ENCODE results near the gene CSTF1.

CSTF1 gene

DNA sequence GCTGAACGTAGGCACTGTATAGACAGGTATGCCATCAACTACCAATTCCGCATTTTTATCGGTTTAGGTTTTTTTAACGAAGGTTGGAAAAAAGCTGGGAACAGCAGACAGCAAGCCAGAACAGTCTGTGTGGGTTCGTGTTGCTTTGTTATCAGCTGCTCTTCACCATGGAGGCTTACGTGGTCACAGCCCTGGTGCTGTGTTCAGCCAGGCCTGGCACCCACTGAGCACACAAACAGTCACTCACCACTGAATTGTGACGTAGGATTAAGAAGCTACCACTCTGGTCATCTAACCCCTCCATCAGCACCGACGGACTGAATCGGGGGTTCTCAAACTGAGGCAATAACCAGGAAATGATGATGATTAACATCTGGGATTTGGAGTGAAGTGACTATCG lies 20.5 kb upstream of the CSTF1 start:
- WGBS, result 97% methylated on average over 11 of the region's 11 CpGs
- no peak overlapping the region for H3K9ac ChIP-seq (ENCODE audit: low read depth, low read length)
- no peaks in the 10 kb centered on the region for H3K9me3 ChIP-seq (ENCODE audit: insufficient read depth, low read depth, low read length)
- H3K27ac ChIP-seq (ENCODE audit: low read depth, low read length), result no peak overlapping the region
- H3K4me3 ChIP-seq (ENCODE audit: low read length), result no peak overlapping the region
- peaks cover 85% of the 10 kb centered on the region for H3K36me3 ChIP-seq (ENCODE audit: insufficient read depth, low read length)
- no peaks in the 10 kb centered on the region for H3K27me3 ChIP-seq (ENCODE audit: insufficient read depth, low read length)
- H3K4me1 ChIP-seq (ENCODE audit: insufficient read depth, low read length), result no peaks in the 10 kb centered on the region

DNA sequence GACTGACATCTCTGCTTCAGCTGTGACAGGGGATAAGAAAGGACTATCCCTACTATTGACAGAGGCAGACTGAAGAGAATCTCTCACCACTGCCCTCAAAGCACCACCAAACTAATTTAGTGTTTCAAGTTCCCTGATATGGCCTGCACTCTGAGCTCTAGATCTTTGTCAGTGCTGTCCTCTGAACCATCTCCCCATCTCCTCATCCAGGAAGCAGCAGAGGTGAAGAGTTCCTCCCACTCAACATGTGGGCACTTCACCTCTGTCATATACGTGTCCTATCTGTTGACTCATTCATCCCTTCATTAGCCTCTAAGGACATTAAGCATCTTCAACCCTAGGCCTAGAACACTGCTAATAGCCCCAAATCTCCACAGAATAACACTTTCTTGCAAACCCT lies 19.6 kb upstream of the CSTF1 start:
- 86% methylated on average over 1 of the region's 1 CpG for WGBS
- no peak overlapping the region for H3K9ac ChIP-seq (ENCODE audit: low read depth, low read length)

DNA sequence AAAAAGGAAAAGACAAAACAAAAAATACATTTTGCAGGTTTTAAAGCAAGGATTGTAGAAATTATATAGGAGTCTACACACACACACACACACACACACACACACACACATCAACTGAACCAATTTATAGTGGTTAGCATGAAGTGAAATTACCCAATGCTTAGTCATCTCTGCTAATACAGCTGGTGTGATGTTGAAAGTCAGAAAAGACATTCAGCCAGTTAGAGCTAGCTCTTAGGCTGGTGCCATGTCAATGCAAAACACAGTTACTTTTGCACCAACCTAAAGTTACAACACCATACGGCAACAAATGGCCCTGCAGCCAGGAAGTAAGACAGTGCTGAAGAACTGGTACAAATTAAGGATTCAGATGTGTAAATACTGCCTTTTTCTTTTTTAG lies 18.5 kb upstream of the CSTF1 start:
- no peak overlapping the region for H3K9ac ChIP-seq (ENCODE audit: low read depth, low read length)
- 100% methylated on average over 1 of the region's 1 CpG for WGBS

More for the DNA sequence above, 19.6 kb upstream of the CSTF1 start:
- H3K27me3 ChIP-seq (ENCODE audit: insufficient read depth, low read length), result no peaks in the 10 kb centered on the region
- H3K27ac ChIP-seq (ENCODE audit: low read depth, low read length), result no peak overlapping the region
- no peaks in the 10 kb centered on the region for H3K9me3 ChIP-seq (ENCODE audit: insufficient read depth, low read depth, low read length)
- no peak overlapping the region for H3K4me3 ChIP-seq (ENCODE audit: low read length)
- H3K36me3 ChIP-seq (ENCODE audit: insufficient read depth, low read length), result peaks cover 90% of the 10 kb centered on the region
- H3K4me1 ChIP-seq (ENCODE audit: insufficient read depth, low read length), result no peaks in the 10 kb centered on the region

DNA sequence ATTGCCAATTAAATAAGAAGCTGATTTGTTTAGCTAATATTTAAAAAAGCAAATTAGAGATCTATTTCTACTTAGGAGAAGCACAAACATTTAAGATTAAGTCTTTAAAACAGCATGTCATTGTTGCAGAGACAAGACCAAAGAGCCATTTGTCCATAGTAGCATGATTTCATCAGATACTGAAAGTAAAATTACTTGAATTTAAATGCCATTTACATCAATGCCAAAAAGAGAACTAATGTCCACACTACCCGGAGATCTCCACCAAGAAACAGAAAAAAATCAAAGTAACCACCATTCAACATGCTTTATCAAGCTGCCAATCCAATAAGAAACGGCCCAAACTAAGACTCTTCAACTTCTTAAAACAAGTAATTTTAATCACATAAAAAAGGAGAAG lies 16.1 kb upstream of the CSTF1 start:
- Histone ChIP-seq H3K4me3 (ENCODE audit: low read length) (no peak overlapping the region), H3K27me3 (ENCODE audit: insufficient read depth, low read length) (no peaks in the 10 kb centered on the region), H3K4me1 (ENCODE audit: insufficient read depth, low read length) (no peaks in the 10 kb centered on the region), H3K36me3 (ENCODE audit: insufficient read depth, low read length) (peaks cover 96% of the 10 kb centered on the region), H3K9ac (ENCODE audit: low read depth, low read length) (no peak overlapping the region), H3K27ac (ENCODE audit: low read depth, low read length) (no peak overlapping the region), H3K9me3 (ENCODE audit: insufficient read depth, low read depth, low read length) (no peaks in the 10 kb centered on the region)
- WGBS, result 97% methylated on average over 2 of the region's 2 CpGs

More for the DNA sequence above, 18.5 kb upstream of the CSTF1 start:
- no peaks in the 10 kb centered on the region for H3K9me3 ChIP-seq (ENCODE audit: insufficient read depth, low read depth, low read length)
- H3K4me1 ChIP-seq (ENCODE audit: insufficient read depth, low read length), result no peaks in the 10 kb centered on the region
- no peak overlapping the region for H3K27ac ChIP-seq (ENCODE audit: low read depth, low read length)
- H3K27me3 ChIP-seq (ENCODE audit: insufficient read depth, low read length), result no peaks in the 10 kb centered on the region
- no peak overlapping the region for H3K4me3 ChIP-seq (ENCODE audit: low read length)
- peaks cover 96% of the 10 kb centered on the region for H3K36me3 ChIP-seq (ENCODE audit: insufficient read depth, low read length)

DNA sequence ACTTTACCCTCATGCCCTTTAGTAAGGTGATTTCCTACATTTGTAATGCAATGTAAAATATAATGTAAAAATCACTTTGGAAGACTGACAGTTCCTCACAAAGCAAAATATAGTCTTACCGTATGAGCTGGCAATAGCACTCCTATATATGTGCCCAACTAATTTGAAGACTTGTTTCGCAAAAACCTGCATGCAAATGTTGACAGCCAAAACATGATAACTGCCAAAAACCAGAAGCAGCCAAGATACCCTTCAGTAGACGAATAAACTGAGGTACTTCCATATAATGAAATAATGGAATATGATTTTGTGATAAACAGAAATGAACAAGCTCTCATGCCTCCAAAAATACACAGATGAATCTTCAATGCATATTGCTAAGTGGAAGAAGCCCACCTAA lies 14.1 kb upstream of the CSTF1 start:
- H3K9ac ChIP-seq (ENCODE audit: low read depth, low read length), result no peak overlapping the region
- 97% methylated on average over 2 of the region's 3 CpGs for WGBS
- H3K36me3 ChIP-seq (ENCODE audit: insufficient read depth, low read length), result peaks cover 96% of the 10 kb centered on the region
- H3K9me3 ChIP-seq (ENCODE audit: insufficient read depth, low read depth, low read length), result no peaks in the 10 kb centered on the region
- H3K27ac ChIP-seq (ENCODE audit: low read depth, low read length), result no peak overlapping the region
- no peaks in the 10 kb centered on the region for H3K4me1 ChIP-seq (ENCODE audit: insufficient read depth, low read length)
- no peaks in the 10 kb centered on the region for H3K27me3 ChIP-seq (ENCODE audit: insufficient read depth, low read length)
- H3K4me3 ChIP-seq (ENCODE audit: low read length), result no peak overlapping the region

DNA sequence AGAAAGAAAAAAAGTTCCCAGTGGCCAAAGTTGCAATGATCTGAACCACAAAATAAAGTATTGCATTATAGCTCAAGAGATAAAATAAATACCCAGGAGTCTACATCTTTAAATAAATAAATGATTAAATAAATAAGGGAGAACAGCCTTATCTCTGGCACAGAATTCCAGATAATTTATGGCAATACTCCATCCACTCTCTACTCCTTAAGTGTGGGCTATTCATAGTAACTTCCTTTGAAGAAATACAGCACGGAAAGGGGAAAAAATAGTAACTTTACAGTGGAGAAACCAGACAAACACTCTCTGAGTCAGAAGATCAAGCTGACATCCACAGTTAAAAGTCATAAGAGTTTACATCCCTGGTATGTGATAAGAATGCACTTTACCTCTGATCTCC lies 12.1 kb upstream of the CSTF1 start:
- Histone ChIP-seq H3K36me3 (ENCODE audit: insufficient read depth, low read length) (peaks cover 98% of the 10 kb centered on the region), H3K9me3 (ENCODE audit: insufficient read depth, low read depth, low read length) (no peaks in the 10 kb centered on the region), H3K4me1 (ENCODE audit: insufficient read depth, low read length) (no peaks in the 10 kb centered on the region), H3K4me3 (ENCODE audit: low read length) (no peak overlapping the region), H3K27ac (ENCODE audit: low read depth, low read length) (no peak overlapping the region), H3K9ac (ENCODE audit: low read depth, low read length) (no peak overlapping the region), H3K27me3 (ENCODE audit: insufficient read depth, low read length) (no peaks in the 10 kb centered on the region)
- WGBS, result 67% methylated on average over 1 of the region's 1 CpG

DNA sequence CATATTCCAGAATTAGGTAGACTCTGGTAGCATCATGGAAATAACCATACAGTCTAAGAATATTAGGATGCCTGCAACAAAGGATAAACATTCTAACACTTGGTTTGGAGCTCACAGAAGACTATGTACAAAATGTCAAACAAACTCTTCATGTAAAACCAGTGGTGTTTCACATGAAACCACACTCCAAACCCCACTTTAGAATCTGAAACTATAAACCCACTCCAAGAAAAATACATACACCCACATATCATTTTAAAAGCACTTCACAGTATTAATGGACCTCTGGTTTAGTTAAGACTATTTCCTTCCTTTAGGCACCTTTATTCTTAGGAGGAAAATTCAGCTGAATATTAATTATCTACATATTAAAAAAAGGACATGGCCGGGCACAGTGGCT lies 10.9 kb upstream of the CSTF1 start:
- 91% methylated on average over 1 of the region's 1 CpG for WGBS
- no peak overlapping the region for H3K4me3 ChIP-seq (ENCODE audit: low read length)
- H3K4me1 ChIP-seq (ENCODE audit: insufficient read depth, low read length), result no peaks in the 10 kb centered on the region
- no peak overlapping the region for H3K9ac ChIP-seq (ENCODE audit: low read depth, low read length)
- H3K9me3 ChIP-seq (ENCODE audit: insufficient read depth, low read depth, low read length), result no peaks in the 10 kb centered on the region
- no peaks in the 10 kb centered on the region for H3K27me3 ChIP-seq (ENCODE audit: insufficient read depth, low read length)
- H3K36me3 ChIP-seq (ENCODE audit: insufficient read depth, low read length), result peaks cover 96% of the 10 kb centered on the region
- H3K27ac ChIP-seq (ENCODE audit: low read depth, low read length), result no peak overlapping the region

DNA sequence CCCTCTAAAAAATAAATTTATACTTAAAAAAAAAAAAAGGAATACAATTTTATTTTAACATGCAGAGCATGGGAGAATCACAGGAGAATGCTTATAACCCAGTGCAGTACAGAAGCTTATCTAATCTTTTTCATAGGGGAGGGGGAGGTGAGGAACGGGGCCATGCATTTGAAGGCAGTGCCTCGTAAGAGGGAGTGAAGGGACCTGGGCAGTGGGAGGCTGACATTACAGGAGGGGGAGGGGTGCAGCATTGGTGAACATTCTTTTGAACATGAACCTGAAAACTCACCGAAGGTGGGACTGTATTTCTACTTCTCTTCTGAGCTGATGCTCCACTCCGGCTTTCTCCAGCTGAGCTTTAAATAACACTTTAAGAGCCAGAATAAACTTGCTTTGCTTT lies 9.7 kb upstream of the CSTF1 start:
- Histone ChIP-seq H3K27ac (ENCODE audit: low read depth, low read length) (no peak overlapping the region), H3K4me1 (ENCODE audit: insufficient read depth, low read length) (no peaks in the 10 kb centered on the region), H3K36me3 (ENCODE audit: insufficient read depth, low read length) (peaks cover 97% of the 10 kb centered on the region), H3K4me3 (ENCODE audit: low read length) (no peak overlapping the region), H3K9me3 (ENCODE audit: insufficient read depth, low read depth, low read length) (no peaks in the 10 kb centered on the region), H3K27me3 (ENCODE audit: insufficient read depth, low read length) (no peaks in the 10 kb centered on the region), H3K9ac (ENCODE audit: low read depth, low read length) (no peak overlapping the region)
- WGBS, result 88% methylated on average over 4 of the region's 4 CpGs

DNA sequence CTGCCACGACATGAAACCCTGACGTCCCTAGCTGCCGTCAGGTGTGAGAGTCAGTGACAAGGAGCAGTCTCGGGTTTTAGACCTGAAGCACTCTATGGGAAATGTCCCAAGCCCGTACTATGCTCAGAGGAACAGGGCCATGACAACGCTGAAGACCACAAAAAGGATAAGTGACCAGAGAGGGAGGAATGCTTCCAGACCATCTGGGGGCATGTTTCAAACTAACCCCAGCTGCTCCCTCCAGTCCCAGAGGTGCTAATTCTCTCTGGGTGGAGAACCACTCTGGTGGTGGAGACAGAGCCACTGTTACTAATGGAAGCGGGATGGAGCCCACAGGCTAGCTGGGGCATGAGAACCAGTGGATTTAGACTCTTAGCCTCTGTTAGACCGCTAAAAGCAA lies 9.1 kb upstream of the CSTF1 start:
- H3K36me3 ChIP-seq (ENCODE audit: insufficient read depth, low read length), result peaks cover 97% of the 10 kb centered on the region
- no peaks in the 10 kb centered on the region for H3K27me3 ChIP-seq (ENCODE audit: insufficient read depth, low read length)
- no peak overlapping the region for H3K4me3 ChIP-seq (ENCODE audit: low read length)
- H3K27ac ChIP-seq (ENCODE audit: low read depth, low read length), result no peak overlapping the region
- H3K9ac ChIP-seq (ENCODE audit: low read depth, low read length), result no peak overlapping the region
- H3K4me1 ChIP-seq (ENCODE audit: insufficient read depth, low read length), result no peaks in the 10 kb centered on the region
- no peaks in the 10 kb centered on the region for H3K9me3 ChIP-seq (ENCODE audit: insufficient read depth, low read depth, low read length)
- WGBS, result 89% methylated on average over 8 of the region's 8 CpGs

DNA sequence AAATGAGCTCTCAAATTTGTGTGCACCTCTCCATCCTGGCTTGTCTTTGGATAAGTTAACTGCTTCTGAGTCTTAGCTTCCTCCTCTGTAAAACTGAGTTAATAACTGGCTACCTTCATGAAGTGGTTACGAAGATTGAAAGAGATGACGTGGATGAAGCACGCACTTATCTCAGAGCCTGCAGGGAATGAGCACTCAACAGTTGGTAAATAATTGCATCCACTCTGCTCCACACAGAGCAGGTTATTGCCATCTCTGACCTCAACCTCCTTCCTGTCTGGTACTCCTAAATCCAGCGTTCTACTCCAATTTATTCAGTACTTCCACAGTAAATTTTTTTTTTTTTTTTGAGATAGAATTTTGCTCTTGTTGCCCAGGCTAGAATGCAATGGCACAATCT lies 7.3 kb upstream of the CSTF1 start:
- Histone ChIP-seq H3K9me3 (ENCODE audit: insufficient read depth, low read depth, low read length) (no peaks in the 10 kb centered on the region), H3K4me1 (ENCODE audit: insufficient read depth, low read length) (no peaks in the 10 kb centered on the region), H3K27me3 (ENCODE audit: insufficient read depth, low read length) (no peaks in the 10 kb centered on the region), H3K36me3 (ENCODE audit: insufficient read depth, low read length) (peaks cover 96% of the 10 kb centered on the region), H3K27ac (ENCODE audit: low read depth, low read length) (no peak overlapping the region), H3K9ac (ENCODE audit: low read depth, low read length) (no peak overlapping the region), H3K4me3 (ENCODE audit: low read length) (no peak overlapping the region)
- WGBS, result 95% methylated on average over 4 of the region's 4 CpGs

DNA sequence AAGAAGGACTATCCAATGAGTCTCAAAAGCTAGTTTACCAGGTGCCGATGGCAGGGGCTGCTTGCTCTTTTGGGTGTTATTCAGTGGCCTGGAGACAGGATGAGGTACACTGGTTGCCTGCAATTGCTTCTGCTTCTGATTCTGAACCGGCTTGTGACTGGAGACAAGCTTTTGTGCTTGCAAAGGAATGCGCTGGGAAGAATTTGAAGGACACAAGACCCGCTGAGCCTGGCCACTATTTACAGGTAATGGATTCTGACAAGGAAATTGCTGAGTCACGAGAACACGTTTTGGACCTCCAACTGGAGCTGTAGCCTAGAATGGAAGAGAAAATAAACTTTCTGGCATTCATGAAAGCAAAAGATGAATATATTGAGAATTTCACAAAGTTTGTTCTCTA lies 6.2 kb upstream of the CSTF1 start:
- Histone ChIP-seq H3K4me3 (ENCODE audit: low read length) (no peak overlapping the region), H3K27me3 (ENCODE audit: insufficient read depth, low read length) (no peaks in the 10 kb centered on the region), H3K9ac (ENCODE audit: low read depth, low read length) (no peak overlapping the region), H3K36me3 (ENCODE audit: insufficient read depth, low read length) (peaks cover 95% of the 10 kb centered on the region), H3K9me3 (ENCODE audit: insufficient read depth, low read depth, low read length) (no peaks in the 10 kb centered on the region), H3K27ac (ENCODE audit: low read depth, low read length) (no peak overlapping the region), H3K4me1 (ENCODE audit: insufficient read depth, low read length) (peaks cover 7% of the 10 kb centered on the region)
- 94% methylated on average over 6 of the region's 6 CpGs for WGBS

DNA sequence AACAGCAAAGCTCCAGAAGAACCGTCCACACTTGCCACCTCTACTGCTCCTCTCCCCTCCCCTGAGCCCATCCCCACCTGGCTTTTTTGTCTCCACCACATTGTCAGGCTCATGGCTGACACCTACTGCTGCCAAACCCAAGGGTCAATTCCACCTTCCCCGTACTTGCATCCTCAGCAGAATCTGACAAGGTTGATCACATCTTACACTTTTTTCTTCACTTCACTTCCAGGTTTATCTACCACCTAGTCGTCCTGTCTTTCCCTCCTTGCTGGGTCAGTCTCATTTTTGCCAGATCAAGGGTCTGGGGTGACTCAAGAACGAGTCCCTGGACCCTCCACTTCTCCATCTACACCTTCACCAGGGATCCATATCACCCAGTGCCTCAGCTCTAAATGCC lies 3.6 kb upstream of the CSTF1 start:
- H3K4me1 ChIP-seq (ENCODE audit: insufficient read depth, low read length), result peaks cover 13% of the 10 kb centered on the region
- no peaks in the 10 kb centered on the region for H3K9me3 ChIP-seq (ENCODE audit: insufficient read depth, low read depth, low read length)
- WGBS, result 81% methylated on average over 4 of the region's 4 CpGs
- H3K4me3 ChIP-seq (ENCODE audit: low read length), result no peak overlapping the region
- H3K27ac ChIP-seq (ENCODE audit: low read depth, low read length), result no peak overlapping the region
- no peak overlapping the region for H3K9ac ChIP-seq (ENCODE audit: low read depth, low read length)
- peaks cover 72% of the 10 kb centered on the region for H3K36me3 ChIP-seq (ENCODE audit: insufficient read depth, low read length)
- no peaks in the 10 kb centered on the region for H3K27me3 ChIP-seq (ENCODE audit: insufficient read depth, low read length)

Data from HUES64 (cell line).